Stimulated activated CD4-positive, alpha-beta T cell treated with anti-CD3 and anti-CD28 coated beads, Interleukin-1b, Interleukin-23, amount 100 ng/mL, for 4 hours (primary cell): ENCODE measurements around the gene COG4.

Source experiments
- DNase-seq, 2 donors: peaks; one replicate each; pipeline ENCODE4 v3.0.0-alpha.2; 2020; ENCODE audit warnings: low read depth in 2 of 2

The COG4 gene

DNA sequence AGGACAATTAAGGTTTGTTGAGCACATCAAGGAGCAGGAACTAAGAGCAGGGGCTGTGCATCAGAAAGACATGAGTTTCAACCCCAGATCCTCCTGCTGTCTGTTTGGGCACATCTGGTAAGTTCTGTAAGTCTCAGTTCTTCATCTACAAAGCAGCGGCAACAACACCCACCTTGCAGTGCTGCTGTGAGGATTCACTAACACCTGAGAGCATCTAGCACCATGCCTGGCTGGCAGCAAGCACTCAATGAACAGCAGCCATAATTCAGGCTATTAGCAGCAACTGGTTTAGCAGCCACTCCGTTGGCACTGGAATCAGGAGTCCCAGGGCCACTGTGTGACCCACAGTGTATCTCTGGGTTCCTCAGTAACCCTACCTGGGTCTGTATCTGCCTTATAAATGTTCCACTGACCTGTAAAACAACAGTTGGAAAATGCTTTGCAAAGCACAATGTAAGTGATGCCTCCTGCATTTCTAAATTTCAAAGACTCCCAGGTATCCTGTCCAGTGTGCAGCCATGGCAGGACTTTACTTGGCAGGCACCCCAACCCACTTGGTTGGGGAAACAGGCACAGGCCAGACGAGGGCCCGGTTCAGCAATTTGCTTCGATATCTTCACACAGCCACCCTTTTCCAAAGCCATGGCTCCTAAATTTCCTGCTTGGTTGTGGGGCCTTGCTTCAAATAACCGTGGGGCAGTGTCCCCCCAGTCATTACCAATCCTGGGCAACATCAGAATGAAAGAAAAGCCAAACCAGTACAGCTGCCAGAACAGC, 88.7 kb downstream of the COG4 start:
- no peak for DNase-seq

DNA sequence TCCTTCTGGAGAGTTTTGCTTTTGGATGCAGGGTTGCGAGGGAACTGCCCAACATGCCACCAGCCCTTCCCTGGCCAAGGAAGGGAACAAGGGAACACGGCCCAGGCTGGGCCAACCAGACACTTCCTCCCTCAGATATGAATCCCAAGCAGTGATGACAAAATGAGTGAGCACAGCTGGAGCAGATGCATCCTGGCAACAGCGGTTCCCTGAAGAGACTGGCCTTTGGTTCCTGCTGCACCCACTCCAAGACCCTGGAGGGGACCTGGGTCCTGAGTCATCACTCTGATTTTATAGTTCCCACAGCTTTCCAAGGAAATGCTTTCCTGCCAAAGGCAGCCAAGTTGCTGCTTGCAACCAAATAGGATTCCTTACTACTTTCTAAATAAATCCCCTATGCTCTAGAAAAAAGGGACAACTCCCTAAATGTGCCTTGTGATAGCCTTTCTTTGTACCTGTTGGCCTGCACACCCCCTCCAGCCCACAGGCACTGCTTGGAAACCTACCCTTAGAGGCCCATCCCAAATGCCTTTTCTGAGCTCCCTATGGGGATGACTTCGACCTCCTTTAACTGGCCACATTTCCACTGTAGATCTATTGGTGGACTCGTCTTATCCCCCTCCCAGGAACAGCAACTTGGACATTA, 89.8 kb downstream of the COG4 start:
- DNase-seq: no peak

DNA sequence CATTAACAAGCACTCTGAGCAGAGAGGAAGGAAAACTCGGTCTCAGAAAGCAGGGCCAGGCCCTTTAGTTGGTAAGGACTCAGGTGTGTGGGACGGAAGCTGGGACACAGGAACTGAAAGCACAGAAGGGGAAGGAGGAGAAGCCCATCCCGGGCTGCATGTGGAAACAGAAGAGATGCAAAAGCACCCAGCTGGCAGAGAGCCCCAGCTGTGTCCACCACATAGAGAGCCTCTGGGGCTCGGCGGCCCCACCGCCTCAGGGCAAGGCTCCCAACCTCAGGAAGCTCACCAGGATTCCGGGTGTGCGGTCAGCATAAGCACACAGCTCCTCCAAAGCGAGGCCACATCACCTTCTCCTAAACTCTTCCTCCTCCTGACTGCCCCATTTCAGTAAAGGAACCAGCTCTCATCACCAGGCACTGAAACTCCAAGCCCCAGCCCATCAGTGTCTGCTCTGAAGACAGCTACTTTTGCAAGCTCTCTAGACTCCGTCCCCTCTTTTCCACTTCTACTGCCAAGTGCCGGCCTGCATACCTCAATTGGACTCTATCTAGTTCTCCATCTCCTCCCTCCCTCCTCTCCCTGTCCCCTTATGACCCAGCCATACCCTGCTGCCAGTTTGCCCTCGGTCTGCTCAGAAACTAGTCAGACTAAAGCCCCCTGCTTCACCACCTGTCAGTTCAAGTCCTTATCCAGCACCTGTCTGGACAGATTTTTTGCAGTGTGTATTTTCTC, 90.5 kb downstream of the COG4 start:
- DNase-seq: no peak

DNA sequence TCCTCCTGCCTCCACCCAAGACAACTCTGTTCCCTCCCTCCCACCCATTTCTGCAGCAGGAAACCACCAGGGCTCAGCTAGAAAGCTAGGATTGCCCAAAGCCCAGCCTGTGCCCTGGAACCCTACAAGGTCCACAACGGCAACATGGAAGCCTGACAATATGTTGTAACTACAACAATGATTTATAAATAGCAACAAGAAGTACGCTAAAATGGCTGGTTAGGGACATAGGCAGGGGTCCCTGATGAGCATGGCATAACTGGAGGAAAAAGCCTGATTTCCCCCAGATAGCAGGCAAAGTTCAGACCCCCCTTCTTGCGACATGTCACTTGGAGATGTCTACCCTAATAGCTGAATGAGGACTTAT, 91.0 kb downstream of the COG4 start:
- DNase-seq: no peak

DNA sequence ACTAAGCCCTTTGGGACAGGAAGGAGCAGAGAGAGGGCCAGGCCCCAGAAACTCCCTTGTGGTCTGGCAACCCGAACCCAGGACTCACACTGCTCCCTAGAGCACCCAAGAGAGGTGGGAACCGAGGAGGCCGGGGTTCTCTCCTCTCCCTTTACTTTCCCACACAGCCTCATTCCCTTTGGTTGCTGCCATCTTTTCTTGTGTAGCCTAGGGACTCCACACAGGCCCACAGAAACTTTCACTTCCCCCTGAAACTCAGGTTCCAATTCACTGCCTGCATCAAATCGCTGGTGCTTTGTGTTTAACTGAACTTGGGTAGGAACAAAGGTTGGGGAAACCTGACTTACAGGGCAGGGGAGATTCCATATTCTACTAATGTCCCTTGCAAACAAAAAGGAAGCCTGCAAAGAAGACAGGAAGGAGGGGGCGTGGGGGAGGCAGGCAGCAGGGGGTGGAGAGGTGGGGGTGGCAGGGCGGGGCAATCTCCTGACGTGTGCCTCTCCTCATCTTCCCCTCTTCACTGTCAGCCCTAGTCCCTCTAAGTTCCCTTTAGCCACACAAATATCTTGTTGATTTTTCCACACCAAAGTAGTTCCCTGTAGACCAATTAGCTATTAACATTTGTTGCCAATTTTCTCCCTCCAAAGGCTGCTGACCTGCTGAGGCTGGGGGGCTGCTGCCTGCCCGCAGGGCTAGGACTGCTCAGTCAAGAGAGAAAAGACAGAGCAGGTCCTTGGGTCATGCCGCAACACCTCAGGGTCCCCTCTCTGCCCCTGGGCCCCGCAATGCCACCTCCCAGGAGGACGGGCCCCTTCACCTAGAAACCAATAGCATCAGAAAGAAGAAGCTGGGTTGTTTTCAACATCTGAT, 92.5 kb downstream of the COG4 start:
- peak; percentile 51 to 66 for DNase-seq
